GM23338 (cell line): ENCODE measurements around the gene ADGRL3. TPM values are rescaled to one million over a fixed set of nuclear protein-coding genes. Genes with fewer than 3 reads are reported as not detected.

ENCODE experiments used
- ATAC-seq: fragments of 200-7000 bp; cut with Tn5 transposase; 3 replicates; pipeline ENCODE4 v1.9.1; 2020
- DNase-seq: peaks from one replicate; pipeline ENCODE4 v3.0.0-alpha.2; 2015; ENCODE audit warnings: low spot score
- H2AFZ ChIP-seq: fragments of 200-600 bp; sonication (generic); 2 replicates; pipeline ENCODE4 v1.8.0; 2016; ENCODE audit warnings: antibody characterized with exemption, mild to moderate bottlenecking, moderate library complexity
- H3F3A ChIP-seq: fragments of 200-600 bp; sonication (generic); replicated peaks from 2 replicates; pipeline ENCODE4 v1.8.0; 2017; ENCODE audit warnings: antibody characterized with exemption, mixed run types, low read depth
- H3K27ac ChIP-seq: fragments of 200-600 bp; sonication (generic); 2 replicates; pipeline ENCODE4 v1.6.1; 2016; ENCODE audit warnings: low read depth
- H3K27me3 ChIP-seq: fragments of 200-600 bp; sonication (generic); 2 replicates; pipeline ENCODE4 v1.8.0; 2016; ENCODE audit warnings: mild to moderate bottlenecking, mixed run types, moderate library complexity; ENCODE audit not compliant: insufficient read depth
- H3K36me3 ChIP-seq: fragments of 200-600 bp; sonication (generic); 2 replicates; pipeline ENCODE4 v1.8.0; 2016; ENCODE audit warnings: mild to moderate bottlenecking; ENCODE audit not compliant: insufficient read depth
- H3K4me1 ChIP-seq: fragments of 200-600 bp; sonication (generic); 2 replicates; pipeline ENCODE4 v1.8.0; 2016; ENCODE audit warnings: mild to moderate bottlenecking, moderate library complexity; ENCODE audit not compliant: insufficient read depth
- H3K4me2 ChIP-seq: fragments of 200-600 bp; sonication (generic); 2 replicates; pipeline ENCODE4 v1.7.1; 2017; ENCODE audit warnings: mixed run types
- H3K4me3 ChIP-seq: fragments of 200-600 bp; sonication (generic); 2 replicates; pipeline ENCODE4 v1.6.1; 2016; ENCODE audit warnings: mixed run types
- H3K79me2 ChIP-seq: fragments of 200-600 bp; sonication (generic); replicated peaks from 2 replicates; pipeline ENCODE4 v1.8.0; 2017; ENCODE audit warnings: mild to moderate bottlenecking; ENCODE audit not compliant: insufficient read depth
- H3K9me2 ChIP-seq: fragments of 200-600 bp; sonication (generic); 2 replicates; pipeline ENCODE4 v1.8.0; 2017; ENCODE audit not compliant: insufficient read depth
- H4K20me1 ChIP-seq: fragments of 200-600 bp; sonication (generic); replicated peaks from 2 replicates; pipeline ENCODE4 v1.8.0; 2017; ENCODE audit warnings: mild to moderate bottlenecking; ENCODE audit not compliant: insufficient read depth
- H3K27ac Mint-ChIP-seq: 2 replicates; pipeline ENCODE4 v1.8.0; 2020; ENCODE audit warnings: inconsistent platforms, mild to moderate bottlenecking, moderate library complexity, mixed read lengths
- H3K27me3 Mint-ChIP-seq: 3 replicates; pipeline ENCODE4 v1.8.0; 2022; ENCODE audit warnings: low read depth, mild to moderate bottlenecking, moderate library complexity, mixed read lengths, inconsistent platforms; ENCODE audit not compliant: insufficient read depth, poor library complexity
- H3K36me3 Mint-ChIP-seq: 3 replicates; pipeline ENCODE4 v1.8.0; 2021; ENCODE audit warnings: low read depth, mild to moderate bottlenecking, inconsistent platforms, moderate library complexity, mixed read lengths
- H3K4me1 Mint-ChIP-seq: 3 replicates; pipeline ENCODE4 v1.8.0; 2020; ENCODE audit warnings: mild to moderate bottlenecking, inconsistent platforms, mixed read lengths
- H3K4me3 Mint-ChIP-seq: 3 replicates; pipeline ENCODE4 v1.8.0; 2021; ENCODE audit warnings: moderate library complexity, mild to moderate bottlenecking, inconsistent platforms, mixed read lengths
- H3K9me3 Mint-ChIP-seq: 3 replicates; pipeline ENCODE4 v1.8.0; 2020; ENCODE audit warnings: moderate library complexity, mild to moderate bottlenecking, inconsistent platforms, mixed read lengths
- CREB1 ChIP-seq: fragments of 250-450 bp; sonication (Bioruptor Pico); IDR thresholded peaks from 2 replicates; pipeline ENCODE4 v1.5.0; 2020; ENCODE audit warnings: low read depth, mild to moderate bottlenecking, moderate library complexity
- CTCF ChIP-seq, 2 experiments: fragments of 200-600 bp in 1 of 2; sonication (generic) in 1 of 2; conservative IDR thresholded peaks; 2 replicates each; pipeline versions ENCODE4 v1.5.1 to v1.6.1; 2016 to 2017; ENCODE audit warnings: antibody characterized with exemption in 2 of 2, low read depth in 2 of 2, mild to moderate bottlenecking in 2 of 2, moderate library complexity in 1 of 2
- ETS1 ChIP-seq: IDR thresholded peaks from 2 replicates; pipeline ENCODE4 v1.6.1; 2016; ENCODE audit warnings: antibody characterized with exemption
- EZH2 ChIP-seq: fragments of 200-600 bp; sonication (generic); IDR thresholded peaks from one replicate; pipeline ENCODE4 v1.8.0; 2017; ENCODE audit warnings: antibody characterized with exemption, mild to moderate bottlenecking, low read depth; ENCODE audit not compliant: unreplicated experiment
- EZH2phosphoT487 ChIP-seq: fragments of 200-600 bp; sonication (generic); IDR thresholded peaks from one replicate; pipeline ENCODE4 v1.8.1; 2018; ENCODE audit warnings: antibody characterized with exemption; ENCODE audit not compliant: unreplicated experiment
- JUNB ChIP-seq: IDR thresholded peaks from one replicate; pipeline ENCODE4 v1.6.1; 2016; ENCODE audit warnings: antibody characterized with exemption; ENCODE audit not compliant: unreplicated experiment
- NANOG ChIP-seq: IDR thresholded peaks from 2 replicates; pipeline ENCODE4 v1.6.1; 2016; ENCODE audit warnings: antibody characterized with exemption, borderline replicate concordance
- POLR2AphosphoS5 ChIP-seq: IDR thresholded peaks from 2 replicates; pipeline ENCODE4 v1.6.1; 2016; ENCODE audit warnings: antibody characterized with exemption, low read depth
- REST ChIP-seq: IDR thresholded peaks from one replicate; pipeline ENCODE4 v1.6.1; 2018; ENCODE audit warnings: antibody characterized with exemption; ENCODE audit not compliant: unreplicated experiment
- STAT1 ChIP-seq: IDR thresholded peaks from one replicate; pipeline ENCODE4 v1.6.1; 2016; ENCODE audit warnings: antibody characterized with exemption; ENCODE audit not compliant: unreplicated experiment
- ZNF114 ChIP-seq: fragments of 250-450 bp; sonication (Bioruptor Pico); IDR thresholded peaks from 2 replicates; pipeline ENCODE4 v1.5.0; 2020; ENCODE audit warnings: mild to moderate bottlenecking, moderate library complexity
- ZNF331 ChIP-seq: fragments of 250-450 bp; sonication (Bioruptor Pico); IDR thresholded peaks from 2 replicates; pipeline ENCODE4 v1.5.0; 2020; ENCODE audit warnings: low read depth, mild to moderate bottlenecking, moderate library complexity
- ZNF462 ChIP-seq: fragments of 250-450 bp; sonication (Bioruptor Pico); IDR thresholded peaks from 2 replicates; pipeline ENCODE4 v1.5.0; 2020; ENCODE audit warnings: mild to moderate bottlenecking, moderate library complexity
- polyA plus RNA-seq: library from polyadenylated mRNA; unstranded; fragments of >200 nt; fragmentation: Nextera tagmentation; extraction: Ambion mirVana; gene quantifications from 2 replicates; pipeline ENCODE4 v1.2.1, GENCODE V29; 2016
- total RNA-seq: library from RNA; depleted of rRNA; stranded (reverse); fragments of >200 nt; shearing (Covaris generic); gene quantifications from 2 replicates; pipeline ENCODE4 v1.2.3, GENCODE V29; 2014

Gene ADGRL3
- total and polyA plus RNA-seq, 2 experiments from 2014 or later: 9.7 to 16.5 TPM

- Histone ChIP-seq H3F3A (no peaks in the 10 kb centered on the region), H3K36me3 (no peaks in the 10 kb centered on the region), H3K4me1 (no peaks in the 10 kb centered on the region), H3K27me3 (no peaks in the 10 kb centered on the region), H3K27ac (no peak overlapping the region), H3K4me2 (no peak overlapping the region), H2AFZ (no peak overlapping the region), H3K79me2 (no peaks in the 10 kb centered on the region), H4K20me1 (no peaks in the 10 kb centered on the region), H3K4me3 (no peak overlapping the region), H3K9me2 (no peaks in the 10 kb centered on the region)
- DNase-seq (no peak), ATAC-seq (no peak)
- no peak for TF ChIP-seq REST
- TF ChIP-seq ZNF331 (CRISPR knock-in tag): no peak
- TF ChIP-seq ETS1: no peak
- TF ChIP-seq ZNF462 (CRISPR knock-in tag): no peak
- TF ChIP-seq NANOG: no peak
- TF ChIP-seq EZH2phosphoT487: no peak
- no peak for TF ChIP-seq STAT1
- no peak for TF ChIP-seq POLR2AphosphoS5
- no peak for TF ChIP-seq ZNF114 (CRISPR knock-in tag)
- TF ChIP-seq JUNB: no peak
- TF ChIP-seq CTCF (conservative IDR thresholded peaks at IDR 0.05; ENCODE audit: low read depth in 2 of 2): no peak
- no peak for TF ChIP-seq EZH2
- no peak for TF ChIP-seq CREB1 (CRISPR knock-in tag)
- Mint-ChIP-seq H3K27ac (peak overlapping the region; percentile 26; the same call in 1 of the 2 replicates), H3K27me3 (no peaks in the 10 kb centered on the region), H3K4me3 (no peak overlapping the region), H3K4me1 (peaks cover 4% of the 10 kb centered on the region; the same call in 2 of the 3 replicates), H3K9me3 (no peaks in the 10 kb centered on the region; the same call in 2 of the 3 replicates), H3K36me3 (no peaks in the 10 kb centered on the region)
Measured at GRCh38 chr4:61443813-61444510, 243.8 kb downstream of the ADGRL3 start.
